CD4-positive, alpha-beta T cell treated with Interleukin-17A for 1 hour (primary cell): ENCODE data around the gene PURA.

Experiments
- DNase-seq: peaks from one replicate; pipeline ENCODE4 v3.0.0-alpha.2; 2020

Gene PURA

GRCh38 chr5:140113699-140114263, at the start of gene PURA:
Gene PURA, plus strand, starts transcription at chr5:140114109. Its CDS starts 73 bp downstream, at chr5:140114182.
- DNase-seq: peak; percentile 98

GRCh38 chr5:140072812-140073211, 41.1 kb upstream of the PURA start:
- no peak for DNase-seq

GRCh38 chr5:140073296-140073695, 40.6 kb upstream of the PURA start:
- DNase-seq: peak; percentile 62

GRCh38 chr5:140075371-140075770, 38.5 kb upstream of the PURA start:
- DNase-seq: no peak

GRCh38 chr5:140076142-140076541, 37.8 kb upstream of the PURA start:
- DNase-seq: no peak

- no peak for DNase-seq
Observed at GRCh38 chr5:140076788-140077187, 37.1 kb upstream of the PURA start.

- DNase-seq: no peak
Observed at GRCh38 chr5:140083120-140083519, 30.8 kb upstream of the PURA start.

- DNase-seq: no peak
Observed at GRCh38 chr5:140083650-140084049, 30.3 kb upstream of the PURA start.

GRCh38 chr5:140084541-140084940, 29.4 kb upstream of the PURA start:
- no peak for DNase-seq

GRCh38 chr5:140090251-140090650, 23.7 kb upstream of the PURA start:
- DNase-seq: no peak

GRCh38 chr5:140093179-140093578, 20.7 kb upstream of the PURA start:
- DNase-seq: no peak

- no peak for DNase-seq
Observed at GRCh38 chr5:140093866-140094265, 20.0 kb upstream of the PURA start.

GRCh38 chr5:140094889-140095288, 19.0 kb upstream of the PURA start:
- no peak for DNase-seq

GRCh38 chr5:140101179-140101578, 12.7 kb upstream of the PURA start:
- DNase-seq: no peak

- no peak for DNase-seq
Observed at GRCh38 chr5:140103154-140103553, 10.8 kb upstream of the PURA start.

- no peak for DNase-seq
Observed at GRCh38 chr5:140104100-140104499, 9.8 kb upstream of the PURA start.

- no peak for DNase-seq
Observed at GRCh38 chr5:140106101-140106500, 7.8 kb upstream of the PURA start.

- no peak for DNase-seq
Observed at GRCh38 chr5:140106805-140107311, 7.1 kb upstream of the PURA start.

- peak; percentile 95 for DNase-seq
Observed at GRCh38 chr5:140107312-140108092, 6.4 kb upstream of the PURA start.

- DNase-seq: no peak
Observed at GRCh38 chr5:140108093-140109017, 5.6 kb upstream of the PURA start.

GRCh38 chr5:140109018-140109758, 4.7 kb upstream of the PURA start:
- no peak for DNase-seq
